ENCODE measurements around the gene NCOA5. TPM values are rescaled to one million over a fixed set of nuclear protein-coding genes. Genes with fewer than 3 reads are reported as not detected.

NCOA5 gene
- total and polyA plus RNA-seq, 2 experiments from 2014 or later: 8.4 to 22.8 TPM

- ATAC-seq (no peak), DNase-seq (ENCODE audit: low spot score) (no peak)
- H3K79me2 ChIP-seq (replicated peaks; ENCODE audit: insufficient read depth): no peaks in the 10 kb centered on the region
- no peak overlapping the region for H3K4me3 ChIP-seq
- Mint-ChIP-seq H3K36me3 (ENCODE audit: low read depth) (no peaks in the 10 kb centered on the region), H3K27ac (no peak overlapping the region), H3K9me3 (no peaks in the 10 kb centered on the region), H3K4me1 (peaks cover 3% of the 10 kb centered on the region; the same call in 1 of the 3 replicates), H3K4me3 (no peak overlapping the region), H3K27me3 (ENCODE audit: insufficient read depth, low read depth, poor library complexity) (peaks cover 39% of the 10 kb centered on the region)
- H3K4me2 ChIP-seq: no peak overlapping the region
- H3F3A ChIP-seq (replicated peaks; ENCODE audit: low read depth): no peaks in the 10 kb centered on the region
- H3K27me3 ChIP-seq (ENCODE audit: insufficient read depth): peaks cover 47% of the 10 kb centered on the region
- H3K9me2 ChIP-seq (ENCODE audit: insufficient read depth): no peaks in the 10 kb centered on the region
- no peaks in the 10 kb centered on the region for H3K4me1 ChIP-seq (ENCODE audit: insufficient read depth)
- no peak overlapping the region for H3K27ac ChIP-seq (ENCODE audit: low read depth)
- H4K20me1 ChIP-seq (replicated peaks; ENCODE audit: insufficient read depth): no peaks in the 10 kb centered on the region; the same call in 1 of the 2 replicates
- TF ChIP-seq EZH2phosphoT487 (IDR thresholded peaks at IDR 0.05; ENCODE audit: unreplicated experiment) (no peak), JUNB (IDR thresholded peaks at IDR 0.05; ENCODE audit: unreplicated experiment) (no peak), CREB1 (CRISPR knock-in tag; IDR thresholded peaks at IDR 0.05; ENCODE audit: low read depth) (no peak), POLR2AphosphoS5 (IDR thresholded peaks at IDR 0.05; ENCODE audit: low read depth) (no peak), NANOG (IDR thresholded peaks at IDR 0.05; ENCODE audit: borderline replicate concordance) (no peak), REST (IDR thresholded peaks at IDR 0.05; ENCODE audit: unreplicated experiment) (no peak), EZH2 (IDR thresholded peaks at IDR 0.05; ENCODE audit: low read depth, unreplicated experiment) (no peak), CTCF (conservative IDR thresholded peaks at IDR 0.05; ENCODE audit: low read depth in 2 of 2) (no peak), STAT1 (IDR thresholded peaks at IDR 0.05; ENCODE audit: unreplicated experiment) (no peak), ZNF462 (CRISPR knock-in tag; IDR thresholded peaks at IDR 0.05) (no peak), ETS1 (IDR thresholded peaks at IDR 0.05) (no peak), ZNF331 (CRISPR knock-in tag; IDR thresholded peaks at IDR 0.05; ENCODE audit: low read depth) (no peak), ZNF114 (CRISPR knock-in tag; IDR thresholded peaks at IDR 0.05) (no peak)
- H2AFZ ChIP-seq: no peak overlapping the region
- H3K36me3 ChIP-seq (ENCODE audit: insufficient read depth): no peaks in the 10 kb centered on the region
These were observed 36.3 kb downstream of the NCOA5 start for GRCh38 chr20:46053416-46053815.
